OCI-LY7 (cell line): Measurements from ENCODE around the gene DCTD.

ENCODE experiments used
- CTCF ChIP-seq: fragments of 200-600 bp; sonication (generic); conservative IDR thresholded peaks from 2 replicates; pipeline ENCODE4 v1.5.1; 2014; ENCODE audit warnings: mild to moderate bottlenecking, antibody characterized with exemption, low read length, moderate library complexity, mixed read lengths
- EZH2phosphoT487 ChIP-seq: fragments of 200-600 bp; sonication (generic); IDR thresholded peaks from 2 replicates; pipeline ENCODE4 v1.6.1; 2018; ENCODE audit warnings: low read depth, borderline replicate concordance, mild to moderate bottlenecking, mixed run types, antibody characterized with exemption, low read length, moderate library complexity, mixed read lengths

GRCh38 chr4:182873289-182873688 lies 43.9 kb downstream of the DCTD start:
- TF ChIP-seq CTCF = no peak
- no peak for TF ChIP-seq EZH2phosphoT487
